CD4-positive, alpha-beta memory T cell (primary cell): ENCODE data around the gene ZFYVE28. TPM values are rescaled to one million over a fixed set of nuclear protein-coding genes. Genes with fewer than 3 reads are reported as not detected.

Experiments used
- CTCF ChIA-PET: fragments of 350-600 bp; sonication (Branson Sonifier 250); formaldehyde crosslinking; loops from one replicate; lab custom pipeline; 2021; ENCODE audit warnings: inconsistent platforms; ENCODE audit not compliant: partially characterized antibody; lab: Charles Lee
- POLR2A ChIA-PET: fragments of 350-600 bp; sonication (Branson Sonifier 250); formaldehyde crosslinking; loops from one replicate; lab custom pipeline; 2021; ENCODE audit not compliant: partially characterized antibody; lab: Charles Lee
- DNase-seq, 5 donors: peaks; one replicate each; pipeline versions ENCODE4 v3.0.0 to v3.0.0-alpha.2; 2020 to 2022; ENCODE audit warnings: mixed read lengths in 1 of 5
- H3K27ac ChIP-seq: one replicate; pipeline ENCODE4 v1.7.0; 2013; ENCODE audit warnings: low read depth, low read length
- H3K27me3 ChIP-seq: 2 replicates; pipeline ENCODE4 v1.7.0; 2013; ENCODE audit warnings: mild to moderate bottlenecking, low read length, moderate library complexity; ENCODE audit not compliant: insufficient read depth
- H3K36me3 ChIP-seq: 2 replicates; pipeline ENCODE4 v1.7.0; 2013; ENCODE audit warnings: mild to moderate bottlenecking, low read length, moderate library complexity; ENCODE audit not compliant: insufficient read depth
- H3K4me1 ChIP-seq: 2 replicates; pipeline ENCODE4 v1.7.0; 2013; ENCODE audit warnings: mild to moderate bottlenecking, low read length, moderate library complexity; ENCODE audit not compliant: insufficient read depth
- H3K4me3 ChIP-seq, 2 donors: one replicate each; pipeline ENCODE4 v1.7.0; 2013; ENCODE audit warnings: low read length in 2 of 2, mild to moderate bottlenecking in 1 of 2
- H3K9me3 ChIP-seq, 2 donors: one replicate each; pipeline ENCODE4 v1.7.0; 2013; ENCODE audit warnings: low read length in 2 of 2, control low read depth in 1 of 2; ENCODE audit not compliant: control insufficient read depth in 1 of 2
- H3K27ac Mint-ChIP-seq, 7 donors: one replicate each; pipeline ENCODE4 v1.8.0; 2020 to 2021; ENCODE audit warnings: mixed read lengths in 7 of 7, mild to moderate bottlenecking in 6 of 7, inconsistent platforms in 3 of 7, moderate library complexity in 3 of 7
- H3K27me3 Mint-ChIP-seq, 2 donors: one replicate each; pipeline ENCODE4 v1.8.0; 2020 to 2021; ENCODE audit warnings: mixed read lengths in 2 of 2
- H3K36me3 Mint-ChIP-seq, 2 donors: one replicate each; pipeline ENCODE4 v1.8.0; 2020 to 2021; ENCODE audit warnings: mixed read lengths in 2 of 2, inconsistent platforms in 1 of 2, mild to moderate bottlenecking in 1 of 2
- H3K4me1 Mint-ChIP-seq, 4 donors: one replicate each; pipeline ENCODE4 v1.8.0; 2020 to 2021; ENCODE audit warnings: mixed read lengths in 4 of 4, mild to moderate bottlenecking in 1 of 4
- H3K4me3 Mint-ChIP-seq, 8 donors: one replicate each; pipeline ENCODE4 v1.8.0; 2020 to 2021; ENCODE audit warnings: mixed read lengths in 8 of 8, mild to moderate bottlenecking in 7 of 8, moderate library complexity in 6 of 8, inconsistent platforms in 3 of 8
- H3K9me3 Mint-ChIP-seq, 8 donors: one replicate each; pipeline ENCODE4 v1.8.0; 2020 to 2021; ENCODE audit warnings: mixed read lengths in 8 of 8, mild to moderate bottlenecking in 5 of 8, inconsistent platforms in 3 of 8, moderate library complexity in 1 of 8
- intact Hi-C: fragments of 100-400 bp; cut with micrococcal nuclease; formaldehyde crosslinking; loops from one replicate; pipeline ENCODE4 v1.15.1; 2023
- polyA plus RNA-seq, 2 donors: library from polyadenylated mRNA; unstranded; fragments of 300-500 nt; fragmentation: Illumina TruSeq; gene quantifications; one replicate each; pipeline ENCODE4 v1.2.3, GENCODE V29; 2021
- total RNA-seq, 2 experiments: library from RNA; stranded (reverse); gene quantifications; one replicate each; pipeline ENCODE4 v1.2.3, GENCODE V29; 2021

ZFYVE28 gene
- total and polyA plus RNA-seq, 4 experiments from 2014 or later = 13.1 to 31.8 (median 23.8) TPM

- Histone ChIP-seq H3K9me3 (no peaks in the 10 kb centered on the region), H3K27ac (no peak overlapping the region), H3K4me3 (no peak overlapping the region), H3K27me3 (no peaks in the 10 kb centered on the region), H3K4me1 (no peaks in the 10 kb centered on the region), H3K36me3 (no peaks in the 10 kb centered on the region)
- intact Hi-C loops = no loop called here
- H3K27me3 Mint-ChIP-seq = no peaks in the 10 kb centered on the region
- no peaks in the 10 kb centered on the region for H3K4me1 Mint-ChIP-seq
- ChIA-PET CTCF (interaction anchor here (1.0 to 1.5 kb wide), 2 partner anchors 15 to 17 kb away, joined by 3 read pairs; no protein-coding TSS in a partner anchor), POLR2A (no interaction called here)
- H3K36me3 Mint-ChIP-seq = no peaks in the 10 kb centered on the region
- no peak overlapping the region for H3K4me3 Mint-ChIP-seq
- no peak for DNase-seq
- H3K27ac Mint-ChIP-seq = no peak overlapping the region
- no peaks in the 10 kb centered on the region for H3K9me3 Mint-ChIP-seq
Measured at GRCh38 chr4:2451036-2451520, 32.6 kb upstream of the ZFYVE28 start.

GRCh38 chr4:2450394-2451035, 32.1 kb upstream of the ZFYVE28 start:
- no peak overlapping the region for H3K27ac Mint-ChIP-seq
- H3K9me3 Mint-ChIP-seq = no peaks in the 10 kb centered on the region
- CTCF ChIA-PET = interaction anchor here (0.9 to 1.4 kb wide), 3 partner anchors 9 to 231 kb away, joined by 3 to 4 read pairs (median 3); partner anchors contain the start of gene RNF4
- no peaks in the 10 kb centered on the region for H3K4me1 Mint-ChIP-seq
- intact Hi-C loops = no loop called here
- no peaks in the 10 kb centered on the region for H3K9me3 ChIP-seq
- DNase-seq = no peak
- no peaks in the 10 kb centered on the region for H3K27me3 Mint-ChIP-seq
- H3K36me3 Mint-ChIP-seq = no peaks in the 10 kb centered on the region
- H3K4me3 ChIP-seq = no peak overlapping the region
- POLR2A ChIA-PET = no interaction called here
- no peak overlapping the region for H3K27ac ChIP-seq
- H3K4me3 Mint-ChIP-seq = no peak overlapping the region
- H3K36me3 ChIP-seq = no peaks in the 10 kb centered on the region
- no peaks in the 10 kb centered on the region for H3K27me3 ChIP-seq
- H3K4me1 ChIP-seq = no peaks in the 10 kb centered on the region

- no peak overlapping the region for H3K4me3 Mint-ChIP-seq
- H3K4me1 ChIP-seq = no peaks in the 10 kb centered on the region
- no peak overlapping the region for H3K4me3 ChIP-seq
- peak overlapping the region in 1 of 7 donors; percentile 48 for H3K27ac Mint-ChIP-seq
- no peak for DNase-seq
- no peaks in the 10 kb centered on the region for H3K36me3 Mint-ChIP-seq
- no peaks in the 10 kb centered on the region for H3K9me3 Mint-ChIP-seq
- H3K9me3 ChIP-seq = no peaks in the 10 kb centered on the region
- H3K27ac ChIP-seq = no peak overlapping the region
- no peaks in the 10 kb centered on the region for H3K36me3 ChIP-seq
- CTCF ChIA-PET = interaction anchor here (0.9 to 1.4 kb wide), 3 partner anchors 8 to 230 kb away, joined by 3 to 4 read pairs (median 3); partner anchors contain the start of gene RNF4
- POLR2A ChIA-PET = no interaction called here
- intact Hi-C loops = no loop called here
- no peaks in the 10 kb centered on the region for H3K27me3 Mint-ChIP-seq
- no peaks in the 10 kb centered on the region for H3K27me3 ChIP-seq
- no peaks in the 10 kb centered on the region for H3K4me1 Mint-ChIP-seq
Measured at GRCh38 chr4:2449511-2450392, 31.3 kb upstream of the ZFYVE28 start.

DNA sequence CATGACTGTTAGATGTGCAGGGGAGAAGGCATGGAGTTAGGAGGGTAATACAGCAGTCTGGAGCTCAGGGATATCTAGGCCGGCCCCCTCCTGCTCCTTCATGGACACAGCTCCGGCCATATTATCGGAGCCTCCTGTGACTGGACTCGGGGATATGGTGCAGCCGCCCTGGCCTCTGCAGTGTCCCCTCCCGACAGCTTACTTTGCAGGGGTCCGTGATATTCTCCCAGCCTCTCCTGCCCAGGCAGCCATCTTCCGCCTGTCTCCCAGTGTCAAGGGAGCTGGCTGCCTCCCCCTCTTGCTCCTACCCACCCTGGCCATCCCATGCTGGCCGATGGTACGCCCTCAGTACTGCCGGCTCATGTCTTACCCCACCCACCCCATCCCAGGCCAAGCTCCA, 30.6 kb upstream of the ZFYVE28 start:
- intact Hi-C loops = no loop called here
- no peaks in the 10 kb centered on the region for H3K9me3 ChIP-seq
- H3K36me3 Mint-ChIP-seq = no peaks in the 10 kb centered on the region
- H3K27me3 Mint-ChIP-seq = no peaks in the 10 kb centered on the region
- no peak overlapping the region for H3K4me3 ChIP-seq
- no peaks in the 10 kb centered on the region for H3K4me1 Mint-ChIP-seq
- H3K27me3 ChIP-seq = no peaks in the 10 kb centered on the region
- H3K4me3 Mint-ChIP-seq = no peak overlapping the region
- ChIA-PET CTCF (interaction anchor here (1.2 kb wide), 1 partner anchor 229 kb away, joined by 4 read pairs; no protein-coding TSS in a partner anchor), POLR2A (no interaction called here)
- no peak for DNase-seq
- no peaks in the 10 kb centered on the region for H3K4me1 ChIP-seq
- no peaks in the 10 kb centered on the region for H3K36me3 ChIP-seq
- no peak overlapping the region for H3K27ac ChIP-seq
- no peaks in the 10 kb centered on the region for H3K9me3 Mint-ChIP-seq
- no peak overlapping the region for H3K27ac Mint-ChIP-seq

GRCh38 chr4:2448589-2448988, 30.1 kb upstream of the ZFYVE28 start:
- no peak overlapping the region for H3K27ac Mint-ChIP-seq
- POLR2A ChIA-PET = no interaction called here
- CTCF ChIA-PET = interaction anchor here (1.2 kb wide), 1 partner anchor 229 kb away, joined by 4 read pairs; no protein-coding TSS in a partner anchor
- no peak for DNase-seq
- H3K4me1 Mint-ChIP-seq = no peaks in the 10 kb centered on the region
- H3K9me3 Mint-ChIP-seq = no peaks in the 10 kb centered on the region
- Histone ChIP-seq H3K27ac (no peak overlapping the region), H3K9me3 (no peaks in the 10 kb centered on the region), H3K4me1 (no peaks in the 10 kb centered on the region), H3K27me3 (no peaks in the 10 kb centered on the region), H3K36me3 (no peaks in the 10 kb centered on the region), H3K4me3 (no peak overlapping the region)
- intact Hi-C loops = no loop called here
- no peaks in the 10 kb centered on the region for H3K27me3 Mint-ChIP-seq
- no peaks in the 10 kb centered on the region for H3K36me3 Mint-ChIP-seq
- no peak overlapping the region for H3K4me3 Mint-ChIP-seq

DNA sequence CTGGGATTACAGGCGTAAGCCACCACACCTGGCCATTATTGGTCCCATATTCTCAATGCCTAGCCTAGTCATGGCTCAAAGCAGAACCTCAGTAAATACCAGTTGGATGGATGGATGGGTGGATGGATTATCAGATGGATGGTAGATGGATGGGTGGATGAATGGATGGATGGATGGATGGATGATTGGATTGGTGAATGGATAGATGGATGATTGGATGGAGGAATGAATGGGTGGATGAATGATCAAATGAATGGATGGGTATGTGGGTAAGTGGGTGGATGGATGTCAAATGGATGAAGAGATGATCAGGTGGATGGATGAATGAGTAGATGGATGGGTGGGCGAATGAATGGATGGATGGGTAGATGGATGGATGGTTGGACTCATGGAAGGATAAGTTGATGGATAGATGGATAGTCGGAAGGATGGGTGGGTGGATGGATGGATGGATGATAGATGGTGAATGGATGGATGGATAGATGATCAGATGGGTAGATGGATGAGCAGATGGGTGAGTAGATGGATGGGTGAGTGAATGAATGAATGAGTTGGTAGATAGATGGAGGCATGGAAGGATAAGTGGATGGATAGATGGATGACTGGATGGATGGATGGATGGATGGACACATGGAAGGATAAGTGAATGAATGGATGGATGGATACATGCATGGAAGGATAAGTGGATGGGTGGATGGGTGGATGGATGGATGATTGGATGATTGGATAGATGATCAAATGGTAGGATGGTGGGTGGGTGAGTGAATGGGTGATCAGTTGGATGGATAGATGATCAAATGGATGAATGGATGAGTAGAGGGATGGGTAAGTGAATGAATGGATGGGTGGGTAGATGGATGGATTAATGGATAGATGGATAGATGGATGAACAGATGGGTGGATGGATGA, 28.5 kb upstream of the ZFYVE28 start:
- intact Hi-C loops = no loop called here
- CTCF ChIA-PET = no interaction called here

More for the DNA sequence above, 28.5 kb upstream of the ZFYVE28 start:
- H3K27ac ChIP-seq = no peak overlapping the region
- Mint-ChIP-seq H3K27me3 (no peaks in the 10 kb centered on the region), H3K9me3 (no peaks in the 10 kb centered on the region), H3K4me1 (no peaks in the 10 kb centered on the region), H3K36me3 (no peaks in the 10 kb centered on the region), H3K27ac (no peak overlapping the region), H3K4me3 (no peak overlapping the region)
- no peaks in the 10 kb centered on the region for H3K36me3 ChIP-seq
- H3K27me3 ChIP-seq = no peaks in the 10 kb centered on the region
- no peak overlapping the region for H3K4me3 ChIP-seq
- POLR2A ChIA-PET = no interaction called here
- peaks cover under 1% of the 10 kb centered on the region for H3K4me1 ChIP-seq
- H3K9me3 ChIP-seq = no peaks in the 10 kb centered on the region
- no peak for DNase-seq
